Renal cortex interstitium (tissue), 11 donors: ENCODE data around the gene SNX9. TPM values are rescaled to one million over a fixed set of nuclear protein-coding genes. Genes with fewer than 3 reads are reported as not detected.

Experiments used
- DNase-seq, 11 donors: peaks; one replicate each; pipeline ENCODE4 v3.0.0-alpha.2; 2013; ENCODE audit warnings: low read depth in 9 of 11, low spot score in 4 of 11; ENCODE audit errors: extremely low read depth in 1 of 11
- polyA plus RNA-seq, 3 donors: library from polyadenylated mRNA; unstranded; fragments of 120-200 nt; gene quantifications; one replicate each; pipeline ENCODE4 v1.2.1, GENCODE V29; 2013; ENCODE audit not compliant: insufficient read length in 3 of 3

SNX9 gene
- polyA plus RNA-seq, 3 donors: 40.3 to 41.9 (median 41.3) TPM

DNA sequence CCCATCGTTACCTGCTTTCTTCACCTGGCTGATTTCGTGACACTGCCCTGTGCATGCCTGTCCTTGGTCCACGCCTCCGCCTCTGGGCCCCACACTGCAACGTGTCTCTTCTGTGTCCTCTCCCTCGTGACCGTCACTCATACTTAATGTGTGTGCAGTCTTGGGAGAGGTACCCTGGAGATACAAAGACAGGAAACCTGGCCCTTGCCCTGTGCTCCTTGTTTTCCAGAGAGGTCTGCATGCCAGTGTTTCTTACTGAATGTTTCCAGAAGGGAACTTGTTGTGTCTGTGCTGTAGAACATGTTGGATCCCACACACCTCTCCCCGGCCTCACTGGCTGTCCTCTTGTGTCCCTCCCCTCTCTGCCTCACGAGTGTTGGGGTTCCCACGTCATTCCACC lies 45.8 kb downstream of the SNX9 start:
- DNase-seq: no peak

DNA sequence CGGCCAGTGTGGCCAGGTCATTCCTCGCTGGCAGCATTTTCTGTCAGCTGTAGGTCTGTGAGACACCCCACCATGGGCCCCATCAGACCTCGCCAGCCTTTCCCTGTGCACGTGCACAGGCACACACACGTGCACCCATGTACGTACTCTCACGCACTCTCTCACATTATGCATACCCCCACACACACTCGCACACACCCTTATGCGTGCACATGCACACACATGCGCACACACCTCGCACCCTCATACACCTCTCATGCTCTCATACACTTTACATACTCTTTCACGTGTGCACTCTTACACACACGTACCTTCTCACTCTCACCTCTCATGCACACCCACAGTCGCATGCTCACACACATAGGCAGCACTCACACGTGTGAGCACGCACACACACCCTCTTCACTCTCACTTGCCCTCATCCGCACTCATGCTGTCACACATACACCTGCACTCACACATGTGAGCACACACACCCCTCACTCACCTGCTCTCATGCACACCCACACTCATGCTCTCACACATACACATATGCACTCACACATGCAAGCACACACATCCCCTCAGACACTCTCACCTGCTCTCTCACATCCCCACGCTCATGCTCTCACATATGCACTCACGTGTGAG lies 46.7 kb downstream of the SNX9 start:
- no peak for DNase-seq

DNA sequence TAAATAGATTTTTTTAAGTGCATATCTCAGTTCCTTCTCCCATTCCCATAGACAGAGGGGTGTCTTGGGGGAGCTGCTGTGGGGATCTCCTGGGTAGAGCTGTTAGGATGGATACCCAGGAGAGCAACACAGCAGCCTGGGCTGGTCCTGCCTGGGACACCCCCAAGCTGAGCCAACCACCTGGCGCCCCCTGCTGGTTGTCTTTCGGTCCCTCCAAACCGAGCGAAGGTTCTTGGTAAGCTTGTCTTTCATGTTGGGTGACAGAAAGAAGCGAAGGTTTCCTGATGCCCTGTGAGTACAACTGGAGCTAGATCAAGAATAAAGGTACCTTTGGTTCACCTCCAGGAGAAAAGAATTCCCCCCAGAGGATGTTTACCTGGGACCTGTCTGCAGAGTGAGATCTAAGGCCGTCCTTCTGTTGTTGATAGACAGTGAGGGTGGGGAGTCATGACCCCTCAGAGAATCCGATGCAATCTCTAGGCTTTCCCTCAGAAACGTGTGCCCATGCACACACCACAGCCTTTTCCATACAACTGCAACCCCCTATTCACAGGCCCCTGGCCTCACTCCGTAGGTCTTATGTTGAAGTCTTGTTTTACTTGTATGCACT lies 50.8 kb downstream of the SNX9 start:
- peak in 6 of 11 donors; percentile 14 to 44 (median 40) for DNase-seq

DNA sequence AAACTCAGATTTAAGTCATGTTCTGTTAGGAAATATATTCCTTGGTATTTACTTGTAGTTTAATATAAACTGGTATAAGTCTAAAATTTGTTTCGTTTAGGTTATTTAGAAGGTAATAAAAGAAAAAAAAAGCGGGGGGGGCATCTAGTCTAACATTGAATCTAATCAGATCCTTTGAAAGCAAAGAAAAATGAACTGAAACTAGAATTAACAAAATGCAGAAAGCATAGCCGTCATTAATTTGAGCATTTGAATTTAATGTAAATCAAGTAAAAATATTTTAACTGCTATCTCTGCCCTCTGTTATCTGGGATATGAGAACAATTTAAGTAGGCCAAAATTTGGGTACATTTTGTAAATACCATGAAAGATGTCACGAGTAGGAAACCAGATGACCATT lies 54.1 kb downstream of the SNX9 start:
- DNase-seq: no peak

DNA sequence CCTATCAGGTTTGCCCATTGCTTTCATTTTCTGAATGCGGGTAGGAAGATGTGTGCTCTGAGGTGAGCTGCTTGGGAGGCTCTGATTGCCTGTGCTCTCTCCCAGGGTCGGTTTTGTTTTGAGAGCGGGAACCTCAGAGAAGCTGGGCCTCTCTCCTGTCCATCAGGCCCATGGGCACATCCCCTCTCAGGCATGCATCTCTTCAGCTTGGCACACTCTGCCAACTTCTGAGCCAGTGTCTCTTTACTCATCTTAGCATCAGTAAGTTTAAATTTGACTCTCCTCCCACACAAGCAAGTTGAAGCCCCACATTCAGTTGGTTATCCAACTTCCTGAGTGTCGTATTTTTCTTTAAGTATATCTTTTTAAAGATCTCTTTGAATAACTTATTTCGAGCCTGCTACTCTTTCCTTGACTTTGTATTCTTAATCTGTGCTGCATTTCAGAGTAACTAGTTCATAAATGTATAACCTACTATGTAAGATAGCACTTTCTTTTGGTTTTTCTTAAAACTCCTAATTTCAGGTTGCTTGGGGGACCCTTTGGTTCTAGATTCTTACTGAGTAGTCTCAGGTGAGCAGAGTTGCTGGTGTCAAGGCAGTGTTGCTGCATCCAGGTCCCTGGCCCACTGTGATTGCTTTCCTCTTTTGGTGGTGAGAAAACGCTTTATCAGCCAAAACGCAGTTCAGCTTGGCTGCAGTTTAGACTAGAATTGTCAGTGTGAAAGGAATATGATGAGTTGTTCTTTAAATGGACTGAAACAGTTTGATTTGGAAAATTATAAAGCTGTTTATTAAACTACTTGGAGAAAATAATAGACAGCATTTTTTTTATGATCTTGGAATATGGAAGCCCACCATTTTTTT lies 54.8 kb downstream of the SNX9 start:
- DNase-seq: no peak

DNA sequence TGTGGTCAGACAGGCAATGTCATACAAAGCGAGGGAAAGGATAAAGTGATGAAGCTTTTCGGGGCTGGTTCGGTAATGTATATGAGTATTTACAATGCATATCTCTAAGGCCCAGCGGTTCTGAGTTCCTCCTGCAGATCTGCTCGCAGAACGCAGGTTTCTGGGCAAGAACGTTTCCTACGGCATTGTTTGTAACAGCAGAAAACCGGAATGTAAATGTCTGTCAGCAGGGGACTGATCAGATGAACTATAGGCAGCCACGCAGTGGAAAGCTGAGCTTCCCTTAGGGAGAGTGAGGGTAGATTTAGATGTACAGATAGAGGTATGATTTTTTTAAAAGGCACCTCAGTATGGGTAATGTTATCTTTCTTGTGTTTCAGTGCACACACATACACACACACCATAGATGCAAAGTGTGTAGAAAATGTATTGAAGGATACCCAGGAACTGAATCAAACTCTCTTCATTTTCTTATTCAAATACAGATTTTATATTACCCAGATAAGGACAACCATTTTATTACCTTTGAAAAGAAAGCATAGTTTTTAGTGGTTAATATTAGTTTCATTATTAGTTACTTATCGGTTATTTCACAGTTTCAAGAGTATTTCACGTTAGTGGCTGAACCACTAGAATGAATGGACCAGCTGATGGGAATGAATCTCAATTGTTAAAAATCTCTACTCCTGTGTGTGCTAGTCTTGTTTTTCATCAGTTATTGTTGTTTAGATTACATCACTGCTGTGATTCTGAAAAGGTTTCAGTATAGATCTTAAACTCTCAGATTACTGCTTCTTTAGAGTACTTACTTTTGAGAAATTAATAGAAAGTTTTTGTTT lies 56.2 kb downstream of the SNX9 start:
- DNase-seq: no peak

DNA sequence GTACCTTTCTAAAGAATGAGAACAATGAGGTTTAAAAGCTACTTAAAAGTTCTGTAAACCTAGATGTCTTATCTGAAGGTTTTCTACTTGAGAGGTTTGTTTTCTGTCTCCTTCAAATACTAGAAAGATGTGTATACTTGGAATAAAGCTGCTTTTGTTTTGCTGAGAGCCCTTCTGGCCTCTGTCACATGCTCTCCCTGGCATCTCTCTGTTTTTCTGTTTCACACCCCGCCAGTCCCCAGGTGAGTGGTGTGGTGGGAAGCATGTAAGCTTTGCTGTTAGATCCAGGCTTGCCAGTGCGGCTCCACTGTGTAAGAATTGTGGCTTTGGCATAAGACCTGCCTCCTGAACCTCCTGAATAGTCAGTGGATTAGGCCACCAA lies 56.8 kb downstream of the SNX9 start:
- DNase-seq: no peak

DNA sequence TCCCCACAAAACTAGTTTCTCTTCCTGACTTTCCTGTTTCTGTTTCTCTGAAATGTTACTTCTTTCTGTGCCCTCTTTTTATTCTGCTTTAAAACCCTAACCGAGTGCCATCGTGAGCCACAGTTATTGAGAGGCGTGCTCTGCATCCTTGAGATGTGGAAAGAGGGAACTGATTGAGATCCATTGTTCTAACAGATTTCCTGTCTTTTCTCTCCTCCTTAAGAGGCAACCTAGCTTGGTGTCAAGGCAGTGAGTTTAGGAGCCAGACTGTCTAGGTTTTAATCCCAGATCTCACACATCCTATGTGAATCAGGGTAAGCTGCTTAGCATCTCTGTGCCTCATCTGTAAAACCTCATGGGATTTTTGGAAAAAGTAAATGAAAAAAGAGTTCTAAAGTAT lies 57.5 kb downstream of the SNX9 start:
- no peak for DNase-seq

DNA sequence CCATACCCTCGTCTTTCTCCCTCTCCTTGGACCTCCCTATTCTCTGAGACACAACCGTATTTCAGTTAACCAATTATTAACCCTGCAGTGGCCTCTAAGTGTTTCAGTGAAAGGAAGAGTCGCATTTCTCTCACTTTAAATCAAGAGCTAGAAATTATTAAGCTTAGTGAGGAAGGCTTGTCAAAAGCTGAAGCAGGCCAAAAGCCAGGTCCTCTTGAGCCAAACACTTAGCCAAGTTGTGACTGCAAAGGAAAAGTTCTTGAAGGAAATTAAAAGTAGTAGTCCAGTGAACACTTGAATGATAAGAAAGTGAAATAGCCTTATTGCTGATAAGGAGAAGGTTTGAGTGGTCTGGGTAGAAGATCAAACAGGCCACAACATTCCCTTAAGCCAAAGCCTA lies 58.3 kb downstream of the SNX9 start:
- no peak for DNase-seq

DNA sequence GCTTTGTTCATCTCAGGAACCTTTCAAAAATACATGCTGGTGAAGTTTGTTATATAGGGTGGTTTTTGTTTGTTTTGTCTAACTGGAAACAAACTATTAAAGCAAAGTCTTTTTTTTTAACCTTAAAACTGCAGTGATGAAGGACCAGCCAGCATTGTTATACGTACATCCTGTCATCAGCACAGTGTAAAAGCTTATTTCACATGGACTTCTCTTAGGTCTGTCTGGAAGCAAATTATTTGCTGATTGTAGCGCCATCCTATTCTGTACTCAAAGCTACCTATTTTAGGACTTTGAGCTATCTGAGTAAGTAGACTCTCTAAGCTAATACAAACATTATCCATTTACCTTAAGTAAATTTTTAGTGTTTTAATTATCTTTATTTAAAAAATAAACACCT lies 61.7 kb downstream of the SNX9 start:
- no peak for DNase-seq

DNA sequence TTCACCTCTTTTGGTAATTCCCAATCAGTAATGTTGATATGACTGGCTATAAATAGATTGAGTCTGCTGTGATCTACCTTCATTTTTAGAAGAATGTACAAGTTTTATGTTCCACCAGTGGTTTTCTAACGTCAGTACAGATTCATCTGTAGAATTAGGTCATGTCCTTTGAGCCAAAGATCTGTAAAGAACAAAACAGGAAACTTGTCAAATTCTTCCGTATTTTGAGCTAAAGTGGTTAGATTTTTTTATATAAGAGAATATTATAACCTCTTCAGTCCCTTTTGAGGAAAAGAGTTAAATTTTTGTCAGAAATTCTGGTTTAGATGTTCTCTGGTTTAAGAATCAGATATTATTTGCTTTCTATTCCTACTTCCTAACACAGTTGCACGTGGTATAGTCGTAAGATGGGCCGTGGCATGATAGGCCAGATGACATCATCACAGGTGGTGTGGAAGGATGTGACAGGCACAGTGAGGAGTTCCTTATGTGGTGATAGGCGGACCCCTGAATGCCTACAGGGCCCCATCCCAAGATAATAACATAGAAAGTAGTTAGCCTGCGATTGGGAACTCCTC lies 62.3 kb downstream of the SNX9 start:
- no peak for DNase-seq

DNA sequence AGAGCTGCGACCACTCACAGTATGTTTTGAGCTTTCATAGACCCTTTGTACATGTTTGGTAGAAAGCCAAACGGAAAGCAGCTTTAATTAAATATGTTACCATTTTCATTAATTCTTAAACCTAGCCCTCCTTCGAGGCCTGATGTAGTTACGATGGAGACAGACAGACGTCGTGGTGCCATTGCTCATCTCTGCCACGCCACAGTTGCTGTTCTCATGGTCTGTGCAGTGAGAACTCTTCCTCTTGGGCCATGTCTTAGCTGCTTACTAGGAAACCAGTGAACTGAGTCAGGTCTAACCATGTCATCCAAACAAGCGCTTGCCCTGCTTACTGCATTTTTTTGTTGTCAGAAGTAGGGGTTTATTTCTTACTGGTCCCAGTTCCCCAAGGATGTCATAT lies 62.8 kb downstream of the SNX9 start:
- DNase-seq: no peak

DNA sequence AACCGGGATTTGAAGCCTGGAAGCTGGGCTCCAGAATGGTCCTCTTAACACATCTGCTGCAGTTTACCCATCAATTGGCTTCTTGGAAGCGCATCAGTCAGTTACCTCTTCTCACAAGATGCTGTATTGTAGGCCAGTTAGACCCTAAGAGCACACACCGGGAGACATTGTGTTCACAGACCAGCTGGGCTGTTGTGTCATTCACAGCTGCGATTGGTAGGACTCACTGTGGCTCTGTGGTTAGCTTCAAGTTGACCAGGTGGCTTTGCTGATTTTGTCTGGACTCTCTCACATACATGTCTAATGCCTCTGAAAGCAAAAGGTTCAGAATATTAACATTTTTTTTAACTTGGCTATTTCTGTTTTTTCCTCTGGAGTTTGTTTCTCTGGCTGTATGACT lies 64.8 kb downstream of the SNX9 start:
- DNase-seq: no peak

DNA sequence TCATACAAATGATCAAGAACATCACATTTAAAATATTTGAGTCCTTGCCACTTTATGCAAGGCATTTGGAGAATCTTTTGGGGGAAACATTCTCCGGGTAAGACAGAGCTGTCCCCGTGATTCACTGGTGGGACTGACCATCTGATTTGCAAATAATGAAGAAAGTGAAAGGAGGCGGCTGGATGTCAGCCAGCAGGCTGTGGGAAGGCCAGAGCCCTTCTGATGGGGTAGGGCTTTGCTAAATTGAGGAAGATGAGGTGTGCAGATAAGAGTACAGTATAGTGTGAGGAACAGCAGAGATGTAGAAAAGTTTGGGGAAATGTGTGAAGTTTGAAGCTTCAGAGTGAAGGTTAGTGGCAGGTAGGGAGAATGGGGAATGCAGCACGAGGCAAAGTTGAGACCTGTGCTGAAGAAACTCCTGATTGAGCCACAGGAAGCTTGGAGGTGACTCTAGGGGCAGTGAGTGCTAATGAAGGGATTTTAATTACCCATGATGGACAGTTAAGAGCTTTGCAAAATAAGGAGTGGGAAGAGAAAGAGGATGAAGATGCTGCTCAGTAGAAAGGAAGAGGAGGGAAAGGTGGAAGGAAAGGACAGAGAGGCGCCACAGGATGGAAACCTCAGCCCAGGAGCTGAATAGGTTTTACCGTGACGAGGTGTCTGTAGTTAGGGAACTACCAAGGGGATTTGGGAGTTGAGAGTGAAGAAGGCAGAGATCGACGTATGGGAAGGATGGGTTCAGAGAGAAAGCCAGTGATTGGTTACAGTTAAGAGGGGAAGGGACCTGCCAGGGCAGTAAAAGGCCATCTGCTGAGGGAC lies 68.7 kb downstream of the SNX9 start:
- DNase-seq: no peak

DNA sequence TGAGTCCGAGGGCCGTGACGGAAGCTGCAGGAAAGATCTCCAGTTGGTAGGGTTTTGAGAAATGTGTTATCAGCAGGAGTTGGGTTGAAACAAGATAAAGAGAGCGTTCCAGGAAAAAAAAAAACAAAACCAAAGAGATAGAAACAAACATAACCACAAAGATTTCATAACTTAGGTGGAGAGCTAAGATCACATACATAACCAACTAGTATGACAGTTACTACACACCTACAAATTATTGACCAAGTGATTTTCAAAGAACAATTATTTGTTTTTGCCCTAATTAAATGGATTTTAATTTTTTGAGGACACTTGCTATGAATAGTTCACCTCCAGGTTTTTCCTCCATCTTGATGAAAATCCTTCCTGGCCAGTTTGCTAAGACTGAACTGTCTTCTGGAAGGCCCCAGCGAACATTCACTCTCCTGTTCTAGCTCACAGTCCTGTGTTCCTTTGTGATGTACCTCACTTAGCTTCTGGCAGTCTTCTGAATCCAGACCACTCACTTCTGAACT lies 69.4 kb downstream of the SNX9 start:
- no peak for DNase-seq

DNA sequence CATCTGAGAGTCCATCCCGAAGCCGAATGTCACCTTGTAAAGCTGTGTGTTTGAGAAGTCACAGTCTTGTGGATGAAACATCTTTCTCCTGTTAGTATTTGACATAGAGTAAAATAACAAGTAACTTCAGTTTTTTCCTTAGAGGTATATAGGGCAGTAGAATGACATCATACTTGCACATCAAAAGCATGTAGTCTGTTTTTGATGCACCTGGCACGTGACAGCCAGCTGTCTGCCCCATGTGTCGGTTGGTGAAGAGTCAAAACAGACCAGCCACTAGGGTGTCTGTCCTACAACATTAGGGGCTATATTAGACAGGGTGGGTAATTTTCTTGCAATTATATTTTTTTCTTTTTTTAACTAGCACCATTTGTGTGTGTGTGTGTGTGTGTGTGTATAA lies 70.2 kb downstream of the SNX9 start:
- no peak for DNase-seq

DNA sequence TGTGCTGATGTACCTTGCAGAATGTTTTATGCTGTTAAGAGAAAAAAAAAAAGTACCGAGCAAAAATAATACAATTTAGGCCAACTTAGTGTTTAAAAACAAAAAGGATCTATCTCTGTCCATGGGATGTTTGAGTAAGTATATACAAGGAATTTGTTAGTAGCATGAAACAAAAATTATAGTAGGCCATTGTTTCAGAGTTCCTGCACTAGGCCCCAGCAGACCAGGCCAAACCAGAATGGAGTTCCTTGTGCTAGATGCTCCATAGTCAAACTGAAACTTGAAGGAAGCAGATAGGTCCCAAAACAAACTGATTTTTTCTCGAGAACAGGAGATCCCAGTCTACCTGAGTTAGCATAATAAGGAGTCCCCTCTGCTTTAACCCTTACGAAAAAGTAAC lies 72.5 kb downstream of the SNX9 start:
- no peak for DNase-seq

DNA sequence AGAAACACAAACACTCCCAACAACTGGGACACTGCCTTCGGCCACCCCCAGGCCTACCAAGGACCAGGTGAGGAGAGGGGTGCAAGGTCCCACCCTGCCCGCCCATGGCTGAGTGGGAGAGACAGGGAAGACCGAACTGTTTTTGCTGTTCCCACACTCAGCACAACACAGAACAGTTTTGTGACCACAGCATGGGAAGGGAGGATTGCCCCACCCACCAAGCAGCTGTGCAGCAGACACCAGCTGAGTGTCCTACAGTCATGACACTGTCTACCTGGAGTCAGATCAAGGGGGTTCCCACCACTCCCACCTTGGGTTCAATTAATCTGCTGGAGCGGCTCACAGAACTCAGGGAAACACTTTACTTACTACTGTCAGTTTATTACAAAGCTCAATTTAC lies 73.9 kb downstream of the SNX9 start:
- DNase-seq: no peak
